Measurements from ENCODE around the gene WDFY2. TPM values are rescaled to one million over a fixed set of nuclear protein-coding genes. Genes with fewer than 3 reads are reported as not detected.
A peak's percentile ranks its signal among the peaks of the same experiment; 100 is the strongest.
"Not testable (repeated sequence)": the region's sequence is repeated elsewhere in the genome, so short reads cannot be mapped to it uniquely, and the experiment has no call there.

Gene WDFY2
- total and polyA plus RNA-seq, 4 donors = 9.8 to 15.7 (median 14.3) TPM

GRCh38 chr13:51562011-51562671, 22.1 kb upstream of the WDFY2 start:
- Histone ChIP-seq H3K4me1 (ENCODE audit: control insufficient read depth, insufficient read depth, low read length) (no peaks in the 10 kb centered on the region), H3K27me3 (ENCODE audit: control insufficient read depth, insufficient read depth, low read length) (no peaks in the 10 kb centered on the region), H3K27ac (ENCODE audit: low read depth, low read length) (no peak overlapping the region), H3K4me3 (ENCODE audit: low read depth, low read length) (no peak overlapping the region), H3K9me3 (ENCODE audit: control insufficient read depth, insufficient read depth, low read length) (no peaks in the 10 kb centered on the region), H3K36me3 (ENCODE audit: control insufficient read depth, insufficient read depth, low read length) (no peaks in the 10 kb centered on the region)
- no peak for DNase-seq (ENCODE audit: low read depth in 4 of 6, low spot score in 6 of 6)
- WGBS (ENCODE audit: insufficient coverage) = 75% methylated on average over 2 of the region's 9 CpGs

DNA sequence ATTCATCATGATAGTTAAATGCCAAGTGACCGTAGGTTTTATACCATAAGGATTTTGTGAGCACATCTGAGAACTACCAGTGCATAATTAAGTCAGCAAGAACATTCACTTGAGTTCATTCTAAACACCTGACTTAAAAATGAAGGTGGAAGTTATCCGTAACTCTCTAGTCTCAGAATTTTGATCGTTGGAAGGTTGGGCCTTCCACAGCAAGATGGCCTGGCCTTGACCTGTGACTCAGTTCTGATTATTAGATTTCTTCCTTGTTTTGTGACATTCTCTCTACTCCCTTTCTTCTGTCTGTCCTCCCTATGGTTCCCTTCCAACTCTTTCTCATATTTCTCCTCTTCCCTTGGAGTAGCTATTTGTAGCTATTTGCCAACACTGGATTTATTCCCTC, 20.0 kb upstream of the WDFY2 start:
- Histone ChIP-seq H3K36me3 (ENCODE audit: control insufficient read depth, insufficient read depth, low read length) (no peaks in the 10 kb centered on the region), H3K4me1 (ENCODE audit: control insufficient read depth, insufficient read depth, low read length) (no peaks in the 10 kb centered on the region), H3K27me3 (ENCODE audit: control insufficient read depth, insufficient read depth, low read length) (no peaks in the 10 kb centered on the region), H3K4me3 (ENCODE audit: low read depth, low read length) (no peak overlapping the region), H3K9me3 (ENCODE audit: control insufficient read depth, insufficient read depth, low read length) (no peaks in the 10 kb centered on the region), H3K27ac (ENCODE audit: low read depth, low read length) (no peak overlapping the region)
- DNase-seq (ENCODE audit: low read depth in 4 of 6, low spot score in 6 of 6) = no peak
- WGBS (ENCODE audit: insufficient coverage) = 100% methylated on average over 2 of the region's 3 CpGs

GRCh38 chr13:51564671-51565070, 19.6 kb upstream of the WDFY2 start:
- DNase-seq (ENCODE audit: low read depth in 4 of 6, low spot score in 6 of 6) = no peak
- Histone ChIP-seq H3K4me1 (ENCODE audit: control insufficient read depth, insufficient read depth, low read length) (no peaks in the 10 kb centered on the region), H3K36me3 (ENCODE audit: control insufficient read depth, insufficient read depth, low read length) (no peaks in the 10 kb centered on the region), H3K4me3 (ENCODE audit: low read depth, low read length) (no peak overlapping the region), H3K27ac (ENCODE audit: low read depth, low read length) (no peak overlapping the region), H3K9me3 (ENCODE audit: control insufficient read depth, insufficient read depth, low read length) (no peaks in the 10 kb centered on the region), H3K27me3 (ENCODE audit: control insufficient read depth, insufficient read depth, low read length) (no peaks in the 10 kb centered on the region)
- WGBS (ENCODE audit: insufficient coverage) = 100% methylated on average over 1 of the region's 1 CpG

DNA sequence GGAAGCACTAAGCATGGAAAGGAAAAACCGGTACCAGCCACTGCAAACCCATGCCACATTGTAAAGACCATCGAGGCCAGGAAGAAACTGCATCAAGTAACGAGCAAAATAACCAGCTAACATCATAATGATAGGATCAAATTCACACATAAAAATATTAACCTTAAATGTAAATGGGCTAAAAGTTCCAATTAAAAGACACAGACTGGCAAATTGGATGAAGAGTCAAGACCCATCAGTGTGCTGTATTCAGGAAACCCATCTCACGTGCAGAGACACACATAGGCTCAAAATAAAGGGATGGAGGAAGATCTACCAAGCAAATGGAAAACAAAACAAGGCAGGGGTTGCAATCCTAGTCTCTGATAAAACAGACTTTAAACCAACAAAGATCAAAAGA, 15.3 kb upstream of the WDFY2 start:
- not testable (repeated sequence) for H3K4me1 ChIP-seq (ENCODE audit: control insufficient read depth, insufficient read depth, low read length); H3K36me3 ChIP-seq (ENCODE audit: control insufficient read depth, insufficient read depth, low read length); DNase-seq (ENCODE audit: low read depth in 4 of 6, low spot score in 6 of 6); H3K4me3 ChIP-seq (ENCODE audit: low read depth, low read length); H3K27me3 ChIP-seq (ENCODE audit: control insufficient read depth, insufficient read depth, low read length); H3K27ac ChIP-seq (ENCODE audit: low read depth, low read length); H3K9me3 ChIP-seq (ENCODE audit: control insufficient read depth, insufficient read depth, low read length)
- WGBS (ENCODE audit: insufficient coverage) = 100% methylated on average over 1 of the region's 4 CpGs

DNA sequence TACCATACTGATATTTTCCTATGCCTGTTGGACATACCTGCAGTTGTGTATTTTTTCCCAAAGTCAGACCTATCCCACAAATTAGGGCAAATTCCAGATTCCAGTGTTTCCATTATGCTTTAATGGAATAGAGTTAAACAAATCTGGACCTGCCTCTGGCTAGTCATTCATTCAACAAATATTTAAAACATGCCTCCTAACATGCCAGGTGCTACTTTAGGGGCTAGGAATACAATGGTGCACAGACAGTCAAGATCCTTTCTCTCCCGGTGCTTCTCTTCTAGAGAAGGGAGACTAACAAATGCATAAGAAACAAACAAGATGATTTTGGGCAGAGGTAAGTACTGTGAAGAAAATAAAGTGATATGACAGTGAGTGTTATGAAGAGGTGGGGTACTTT, 7.5 kb upstream of the WDFY2 start:
- Histone ChIP-seq H3K27ac (ENCODE audit: low read depth, low read length) (no peak overlapping the region), H3K4me1 (ENCODE audit: control insufficient read depth, insufficient read depth, low read length) (no peaks in the 10 kb centered on the region), H3K4me3 (ENCODE audit: low read depth, low read length) (no peak overlapping the region), H3K27me3 (ENCODE audit: control insufficient read depth, insufficient read depth, low read length) (no peaks in the 10 kb centered on the region), H3K36me3 (ENCODE audit: control insufficient read depth, insufficient read depth, low read length) (no peaks in the 10 kb centered on the region), H3K9me3 (ENCODE audit: control insufficient read depth, insufficient read depth, low read length) (no peaks in the 10 kb centered on the region)
- WGBS (ENCODE audit: insufficient coverage) = no CpG with 5 or more reads among the region's 1 CpG
- no peak for DNase-seq (ENCODE audit: low read depth in 4 of 6, low spot score in 6 of 6)

DNA sequence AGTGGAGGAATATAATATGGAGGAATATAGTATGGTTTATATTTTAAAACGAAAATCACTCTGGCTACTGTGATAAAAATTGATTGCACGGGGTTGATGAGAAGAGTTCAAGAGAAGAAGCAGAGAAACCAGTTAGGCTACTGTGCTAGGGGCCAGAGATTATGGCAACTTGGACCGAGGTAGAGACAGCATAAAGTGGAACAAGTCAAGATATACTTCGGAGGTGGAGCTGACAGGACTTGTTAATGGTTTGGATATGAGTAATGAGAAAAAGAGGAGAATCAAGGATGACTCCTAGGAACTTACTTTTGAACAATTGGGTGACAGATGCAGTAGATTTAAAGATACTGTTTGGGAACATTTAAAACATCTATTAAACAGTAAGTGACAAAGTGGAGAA, 6.6 kb upstream of the WDFY2 start:
- WGBS (ENCODE audit: insufficient coverage) = 94% methylated on average over 4 of the region's 4 CpGs
- H3K4me1 ChIP-seq (ENCODE audit: control insufficient read depth, insufficient read depth, low read length) = no peaks in the 10 kb centered on the region

DNA sequence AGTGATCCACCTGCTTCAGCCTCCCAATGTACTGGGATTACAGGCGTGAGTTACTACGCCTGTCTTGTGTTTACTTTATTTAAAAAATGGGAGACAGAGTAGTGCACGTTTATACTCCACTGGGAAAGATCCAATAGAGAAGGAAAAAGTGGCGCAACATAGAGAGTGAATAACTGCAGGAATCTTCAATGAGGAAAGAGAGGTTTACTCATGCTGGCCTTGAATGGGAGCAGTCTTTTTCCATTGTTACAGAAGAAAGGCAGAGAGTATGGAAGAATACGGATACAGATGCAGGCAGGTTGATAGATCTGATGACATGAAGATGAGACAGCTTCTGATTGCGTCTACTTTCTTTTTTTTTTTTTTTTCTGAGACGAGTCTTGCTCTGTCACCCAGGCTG, 4.6 kb upstream of the WDFY2 start:
- no peak overlapping the region for H3K27ac ChIP-seq (ENCODE audit: low read depth, low read length)
- H3K36me3 ChIP-seq (ENCODE audit: control insufficient read depth, insufficient read depth, low read length) = no peaks in the 10 kb centered on the region
- no peak overlapping the region for H3K4me3 ChIP-seq (ENCODE audit: low read depth, low read length)
- peaks cover 7% of the 10 kb centered on the region for H3K4me1 ChIP-seq (ENCODE audit: control insufficient read depth, insufficient read depth, low read length)
- H3K9me3 ChIP-seq (ENCODE audit: control insufficient read depth, insufficient read depth, low read length) = no peaks in the 10 kb centered on the region
- DNase-seq (ENCODE audit: low read depth in 4 of 6, low spot score in 6 of 6) = no peak
- H3K27me3 ChIP-seq (ENCODE audit: control insufficient read depth, insufficient read depth, low read length) = no peaks in the 10 kb centered on the region
- 92% methylated on average over 5 of the region's 7 CpGs for WGBS (ENCODE audit: insufficient coverage)

More for the DNA sequence above, 6.6 kb upstream of the WDFY2 start:
- H3K4me3 ChIP-seq (ENCODE audit: low read depth, low read length) = no peak overlapping the region
- no peaks in the 10 kb centered on the region for H3K36me3 ChIP-seq (ENCODE audit: control insufficient read depth, insufficient read depth, low read length)
- no peak for DNase-seq (ENCODE audit: low read depth in 4 of 6, low spot score in 6 of 6)
- H3K27ac ChIP-seq (ENCODE audit: low read depth, low read length) = no peak overlapping the region
- no peaks in the 10 kb centered on the region for H3K9me3 ChIP-seq (ENCODE audit: control insufficient read depth, insufficient read depth, low read length)
- H3K27me3 ChIP-seq (ENCODE audit: control insufficient read depth, insufficient read depth, low read length) = no peaks in the 10 kb centered on the region

DNA sequence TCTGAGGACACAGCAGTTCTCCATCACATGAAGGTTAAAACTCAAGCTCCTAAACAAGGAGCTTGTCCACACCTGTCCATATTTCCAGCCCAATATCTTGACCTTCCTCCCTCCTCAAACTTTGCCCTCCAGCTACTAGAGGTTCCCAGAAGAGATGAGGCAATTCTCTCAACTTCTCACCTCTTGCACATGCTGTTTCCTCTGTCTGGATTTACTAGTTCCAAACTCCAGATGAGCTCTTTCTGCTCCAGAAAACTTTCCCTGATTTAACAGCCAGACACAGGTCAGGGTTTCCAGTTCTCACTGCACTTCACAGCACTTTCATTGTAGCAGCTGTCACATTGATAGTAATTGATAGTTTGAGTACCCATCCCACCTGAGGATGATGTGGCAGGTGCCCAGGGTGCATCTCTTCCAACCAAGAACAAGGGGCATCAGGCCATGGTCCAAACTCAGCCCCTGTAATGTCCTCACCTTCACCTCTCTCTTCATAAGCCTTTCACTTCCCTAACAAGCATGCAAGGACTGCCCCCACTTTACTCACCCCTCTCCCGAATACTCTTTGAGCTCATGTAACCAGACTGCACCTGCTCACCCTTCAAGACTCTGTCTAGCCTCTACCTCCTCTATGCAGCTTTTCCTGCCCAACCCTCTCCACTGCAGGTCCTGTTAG, 3.0 kb upstream of the WDFY2 start:
- H3K27me3 ChIP-seq (ENCODE audit: control insufficient read depth, insufficient read depth, low read length) = no peaks in the 10 kb centered on the region
- H3K9me3 ChIP-seq (ENCODE audit: control insufficient read depth, insufficient read depth, low read length) = no peaks in the 10 kb centered on the region
- WGBS (ENCODE audit: insufficient coverage) = 79% methylated on average over 1 of the region's 1 CpG
- no peaks in the 10 kb centered on the region for H3K36me3 ChIP-seq (ENCODE audit: control insufficient read depth, insufficient read depth, low read length)
- peaks cover 7% of the 10 kb centered on the region for H3K4me1 ChIP-seq (ENCODE audit: control insufficient read depth, insufficient read depth, low read length)
- no peak overlapping the region for H3K4me3 ChIP-seq (ENCODE audit: low read depth, low read length)
- no peak for DNase-seq (ENCODE audit: low read depth in 4 of 6, low spot score in 6 of 6)
- H3K27ac ChIP-seq (ENCODE audit: low read depth, low read length) = no peak overlapping the region

- H3K36me3 ChIP-seq (ENCODE audit: control insufficient read depth, insufficient read depth, low read length) = no peaks in the 10 kb centered on the region
- H3K9me3 ChIP-seq (ENCODE audit: control insufficient read depth, insufficient read depth, low read length) = no peaks in the 10 kb centered on the region
- DNase-seq (ENCODE audit: low read depth in 4 of 6, low spot score in 6 of 6) = no peak
- peaks cover 7% of the 10 kb centered on the region for H3K4me1 ChIP-seq (ENCODE audit: control insufficient read depth, insufficient read depth, low read length)
- no peaks in the 10 kb centered on the region for H3K27me3 ChIP-seq (ENCODE audit: control insufficient read depth, insufficient read depth, low read length)
- 18% methylated on average over 8 of the region's 9 CpGs for WGBS (ENCODE audit: insufficient coverage)
- peak overlapping the region; percentile 68 for H3K4me3 ChIP-seq (ENCODE audit: low read depth, low read length)
- peak overlapping the region; percentile 96 for H3K27ac ChIP-seq (ENCODE audit: low read depth, low read length)
Measured at GRCh38 chr13:51583469-51583874, 790 bp upstream of the WDFY2 start.

Data from spinal cord (tissue), 10 donors.